Activated naive CD4-positive, alpha-beta T cell treated with anti-CD3 and anti-CD28 coated beads, Interleukin-2, amount 50 U/mL, for 72 hours (primary cell): Measurements from ENCODE around the gene TENM3. TPM values are rescaled to one million over a fixed set of nuclear protein-coding genes. Genes with fewer than 3 reads are reported as not detected.
A peak's percentile ranks its signal among the peaks of the same experiment; 100 is the strongest.

Source experiments
- ATAC-seq, 2 donors: fragments of 150-1000 bp; cut with Tn5 transposase; 2 replicates each; pipeline ENCODE4 v1.10.0; 2021; ENCODE audit warnings: mild to moderate bottlenecking in 2 of 2, moderate library complexity in 2 of 2
- DNase-seq, 2 donors: peaks; one replicate each; pipeline ENCODE4 v3.0.0; 2021 to 2022; ENCODE audit warnings: low spot score in 2 of 2
- H3K27ac Mint-ChIP-seq, 2 donors: one replicate each; pipeline ENCODE4 v1.8.0; 2022; ENCODE audit warnings: mild to moderate bottlenecking in 2 of 2, mixed read lengths in 2 of 2
- H3K36me3 Mint-ChIP-seq, 2 donors: one replicate each; pipeline ENCODE4 v1.8.0; 2022; ENCODE audit warnings: mixed read lengths in 2 of 2
- H3K9me3 Mint-ChIP-seq, 2 donors: one replicate each; pipeline ENCODE4 v1.8.0; 2022; ENCODE audit warnings: mixed read lengths in 2 of 2
- total RNA-seq, 2 donors: library from RNA; stranded (reverse); gene quantifications; one replicate each; pipeline ENCODE4 v1.2.3, GENCODE V29; 2022

TENM3 gene
- total RNA-seq, 2 donors from 2014 or later: not detected

- no peaks in the 10 kb centered on the region for H3K9me3 Mint-ChIP-seq
- H3K27ac Mint-ChIP-seq: no peak overlapping the region
These were observed 222.8 kb downstream of the TENM3 start for GRCh38 chr4:182465979-182466378.

GRCh38 chr4:182470215-182470614 is 227.0 kb downstream of the TENM3 start:
- H3K36me3 Mint-ChIP-seq: no peaks in the 10 kb centered on the region
- DNase-seq (no peak), ATAC-seq (no peak)
- no peaks in the 10 kb centered on the region for H3K9me3 Mint-ChIP-seq
- no peak overlapping the region for H3K27ac Mint-ChIP-seq

More at GRCh38 chr4:182465979-182466378, 222.8 kb downstream of the TENM3 start:
- ATAC-seq (no peak), DNase-seq (no peak)
- H3K36me3 Mint-ChIP-seq: no peaks in the 10 kb centered on the region

- ATAC-seq (no peak), DNase-seq (no peak)
- no peaks in the 10 kb centered on the region for H3K9me3 Mint-ChIP-seq
- no peaks in the 10 kb centered on the region for H3K36me3 Mint-ChIP-seq
- H3K27ac Mint-ChIP-seq: no peak overlapping the region
These were observed 232.3 kb downstream of the TENM3 start for GRCh38 chr4:182475539-182475938.

GRCh38 chr4:182478475-182478874 is 235.3 kb downstream of the TENM3 start:
- peak in 1 of 2 donors; percentile 59 for ATAC-seq
- Mint-ChIP-seq H3K27ac (no peak overlapping the region), H3K9me3 (no peaks in the 10 kb centered on the region), H3K36me3 (no peaks in the 10 kb centered on the region)
- DNase-seq: no peak

- Mint-ChIP-seq H3K27ac (no peak overlapping the region), H3K36me3 (peaks cover 0 to 6% of the 10 kb centered on the region in 2 donors), H3K9me3 (peaks cover 0 to 10% of the 10 kb centered on the region in 2 donors)
- ATAC-seq: no peak
- no peak for DNase-seq
These were observed 240.5 kb downstream of the TENM3 start for GRCh38 chr4:182483685-182484084.

- ATAC-seq (peak; percentile 47 to 75), DNase-seq (peak in 1 of 2 donors; percentile 2)
- peaks cover 0 to 10% of the 10 kb centered on the region in 2 donors for H3K9me3 Mint-ChIP-seq
- no peak overlapping the region for H3K27ac Mint-ChIP-seq
- peaks cover 0 to 6% of the 10 kb centered on the region in 2 donors for H3K36me3 Mint-ChIP-seq
These were observed 243.7 kb downstream of the TENM3 start for GRCh38 chr4:182486881-182487280.

- DNase-seq (no peak), ATAC-seq (no peak)
- Mint-ChIP-seq H3K9me3 (peaks cover 0 to 10% of the 10 kb centered on the region in 2 donors), H3K27ac (peak overlapping the region in 1 of 2 donors; percentile 51), H3K36me3 (peaks cover 0 to 6% of the 10 kb centered on the region in 2 donors)
These were observed 245.7 kb downstream of the TENM3 start for GRCh38 chr4:182488896-182489295.

GRCh38 chr4:182489607-182490006 is 246.4 kb downstream of the TENM3 start:
- DNase-seq (no peak), ATAC-seq (no peak)
- H3K27ac Mint-ChIP-seq: no peak overlapping the region
- H3K36me3 Mint-ChIP-seq: peaks cover 0 to 6% of the 10 kb centered on the region in 2 donors
- H3K9me3 Mint-ChIP-seq: peaks cover 0 to 10% of the 10 kb centered on the region in 2 donors

GRCh38 chr4:182491719-182492118 is 248.5 kb downstream of the TENM3 start:
- no peaks in the 10 kb centered on the region for H3K36me3 Mint-ChIP-seq
- DNase-seq (no peak), ATAC-seq (no peak)
- H3K9me3 Mint-ChIP-seq: peaks cover 0 to 5% of the 10 kb centered on the region in 2 donors
- no peak overlapping the region for H3K27ac Mint-ChIP-seq

- peak in 1 of 2 donors; percentile 30 for ATAC-seq
- Mint-ChIP-seq H3K27ac (no peak overlapping the region), H3K9me3 (peaks cover 0 to 5% of the 10 kb centered on the region in 2 donors), H3K36me3 (no peaks in the 10 kb centered on the region)
- DNase-seq: no peak
These were observed 249.2 kb downstream of the TENM3 start for GRCh38 chr4:182492423-182492822.

GRCh38 chr4:182493377-182493776 is 250.2 kb downstream of the TENM3 start:
- DNase-seq (no peak), ATAC-seq (no peak)
- no peaks in the 10 kb centered on the region for H3K36me3 Mint-ChIP-seq
- H3K9me3 Mint-ChIP-seq: no peaks in the 10 kb centered on the region
- no peak overlapping the region for H3K27ac Mint-ChIP-seq

- DNase-seq: no peak
- no peak overlapping the region for H3K27ac Mint-ChIP-seq
- no peaks in the 10 kb centered on the region for H3K36me3 Mint-ChIP-seq
- H3K9me3 Mint-ChIP-seq: no peaks in the 10 kb centered on the region
- no peak for ATAC-seq
These were observed 250.9 kb downstream of the TENM3 start for GRCh38 chr4:182494103-182494502.

GRCh38 chr4:182495031-182495430 is 251.8 kb downstream of the TENM3 start:
- H3K36me3 Mint-ChIP-seq: no peaks in the 10 kb centered on the region
- H3K27ac Mint-ChIP-seq: no peak overlapping the region
- ATAC-seq (no peak), DNase-seq (no peak)
- no peaks in the 10 kb centered on the region for H3K9me3 Mint-ChIP-seq

GRCh38 chr4:182495645-182496385 is 252.6 kb downstream of the TENM3 start:
- Mint-ChIP-seq H3K9me3 (no peaks in the 10 kb centered on the region), H3K36me3 (no peaks in the 10 kb centered on the region), H3K27ac (no peak overlapping the region)
- ATAC-seq (no peak), DNase-seq (no peak)

GRCh38 chr4:182496408-182496807 is 253.2 kb downstream of the TENM3 start:
- ATAC-seq: no peak
- Mint-ChIP-seq H3K27ac (no peak overlapping the region), H3K9me3 (no peaks in the 10 kb centered on the region), H3K36me3 (no peaks in the 10 kb centered on the region)
- DNase-seq: no peak

- no peaks in the 10 kb centered on the region for H3K9me3 Mint-ChIP-seq
These were observed 258.9 kb downstream of the TENM3 start for GRCh38 chr4:182502064-182502463.

GRCh38 chr4:182504463-182504862 is 261.3 kb downstream of the TENM3 start:
- DNase-seq (no peak), ATAC-seq (no peak)
- no peaks in the 10 kb centered on the region for H3K9me3 Mint-ChIP-seq
- no peaks in the 10 kb centered on the region for H3K36me3 Mint-ChIP-seq
- no peak overlapping the region for H3K27ac Mint-ChIP-seq

More at GRCh38 chr4:182502064-182502463, 258.9 kb downstream of the TENM3 start:
- DNase-seq: no peak
- no peaks in the 10 kb centered on the region for H3K36me3 Mint-ChIP-seq
- ATAC-seq: no peak
- H3K27ac Mint-ChIP-seq: no peak overlapping the region

GRCh38 chr4:182507805-182508204 is 264.6 kb downstream of the TENM3 start:
- DNase-seq: no peak
- Mint-ChIP-seq H3K27ac (no peak overlapping the region), H3K9me3 (no peaks in the 10 kb centered on the region), H3K36me3 (no peaks in the 10 kb centered on the region)
- no peak for ATAC-seq
